Kidney (tissue), 14 donors: ENCODE measurements around the gene SQSTM1. TPM values are rescaled to one million over a fixed set of nuclear protein-coding genes. Genes with fewer than 3 reads are reported as not detected.

Experiments used
- DNase-seq, 5 donors: peaks; one replicate each; pipeline ENCODE4 v3.0.0-alpha.2; 2013 to 2020
- FAIRE-seq: peaks from 2 replicates; lab custom pipeline; 2012; peaks lifted over from hg19 to GRCh38; lab: Jason Lieb, UNC
- H3K27ac ChIP-seq, 2 donors: one replicate each; pipeline ENCODE4 v1.7.0; 2013; ENCODE audit warnings: low read depth in 2 of 2, low read length in 2 of 2, inconsistent platforms in 1 of 2
- H3K27me3 ChIP-seq: one replicate; pipeline ENCODE4 v1.7.1; 2013; ENCODE audit warnings: low read length, inconsistent platforms; ENCODE audit not compliant: control insufficient read depth, insufficient read depth
- H3K36me3 ChIP-seq, 3 donors: one replicate each; pipeline versions ENCODE4 v1.7.0 to v1.7.1; 2013; ENCODE audit warnings: low read length in 3 of 3, control low read depth in 1 of 3, inconsistent platforms in 1 of 3; ENCODE audit not compliant: insufficient read depth in 3 of 3, control insufficient read depth in 2 of 3
- H3K4me1 ChIP-seq, 3 donors: one replicate each; pipeline versions ENCODE4 v1.7.0 to v1.7.1; 2013; ENCODE audit warnings: low read length in 3 of 3, inconsistent platforms in 1 of 3, low read depth in 1 of 3; ENCODE audit not compliant: control insufficient read depth in 2 of 3, insufficient read depth in 2 of 3
- H3K4me3 ChIP-seq, 3 donors: one replicate each; pipeline versions ENCODE4 v1.7.0 to v1.8.1; 2013; ENCODE audit warnings: low read length in 3 of 3, control low read depth in 1 of 3, inconsistent platforms in 1 of 3
- H3K9ac ChIP-seq, 3 donors: one replicate each; pipeline versions ENCODE4 v1.7.0 to v1.7.1; 2013; ENCODE audit warnings: low read length in 3 of 3, control low read depth in 1 of 3, inconsistent platforms in 1 of 3
- H3K9me3 ChIP-seq, 3 donors: one replicate each; pipeline versions ENCODE4 v1.7.0 to v1.7.1; 2013; ENCODE audit warnings: low read length in 3 of 3, control low read depth in 1 of 3, inconsistent platforms in 1 of 3; ENCODE audit not compliant: control insufficient read depth in 2 of 3, insufficient read depth in 1 of 3
- intact Hi-C: fragments of 100-400 bp; cut with DNase I; formaldehyde crosslinking; loops from one replicate; pipeline ENCODE4 v1.11.1; 2022
- polyA plus RNA-seq: library from polyadenylated mRNA; stranded (reverse); fragments of 350-450 nt; fragmentation: Illumina TruSeq; extraction: RNeasy Lipid Tissue Mini Kit (QIAGEN cat#74804); gene quantifications from one replicate; pipeline ENCODE4 v1.2.3, GENCODE V29; 2014; ENCODE audit warnings: low read depth, low replicate concordance; ENCODE audit not compliant: insufficient read depth
- total RNA-seq: library from RNA; stranded (reverse); fragmentation: NEBNext Ultra II Directional; extraction: Animal tissue kit (Norgen Biotek cat#: 25700); gene quantifications from one replicate; pipeline ENCODE4 v1.2.1, GENCODE V29; 2021
- TF ChIP-seq, protein P1 (sequence below): IDR thresholded peaks from 3 replicates; pipeline ENCODE4 v1.5.1; 2012; ENCODE audit warnings: mild to moderate bottlenecking, moderate library complexity, borderline replicate concordance; ENCODE audit not compliant: insufficient read depth; ENCODE audit errors: extremely low read depth
- donor health status: control.
- donor health status: control.
- donor health status: control.
- donor health status: control.
- donor health status: control.
- donor health status: DM: yes; HTN: yes; CAD: no.
- donor health status: Normal renal cell carcinoma (clear cell type).

SQSTM1 gene
- total and polyA plus RNA-seq, 2 donors from 2014 or later = 249 to 309 TPM

GRCh38 chr5:179802950-179803562, 17.6 kb upstream of the SQSTM1 start:
- Histone ChIP-seq H3K9ac (peak overlapping the region in 1 of 3 donors; percentile 26), H3K36me3 (peaks cover 0 to 25% (median 10%) of the 10 kb centered on the region in 3 donors), H3K27ac (no peak overlapping the region), H3K9me3 (no peaks in the 10 kb centered on the region), H3K27me3 (no peaks in the 10 kb centered on the region), H3K4me1 (peaks cover 0 to 31% (median 20%) of the 10 kb centered on the region in 3 donors), H3K4me3 (no peak overlapping the region)
- DNase-seq (peak; percentile 43 to 69 (median 60)), FAIRE-seq (no peak)
- TF ChIP-seq, protein P1, sequence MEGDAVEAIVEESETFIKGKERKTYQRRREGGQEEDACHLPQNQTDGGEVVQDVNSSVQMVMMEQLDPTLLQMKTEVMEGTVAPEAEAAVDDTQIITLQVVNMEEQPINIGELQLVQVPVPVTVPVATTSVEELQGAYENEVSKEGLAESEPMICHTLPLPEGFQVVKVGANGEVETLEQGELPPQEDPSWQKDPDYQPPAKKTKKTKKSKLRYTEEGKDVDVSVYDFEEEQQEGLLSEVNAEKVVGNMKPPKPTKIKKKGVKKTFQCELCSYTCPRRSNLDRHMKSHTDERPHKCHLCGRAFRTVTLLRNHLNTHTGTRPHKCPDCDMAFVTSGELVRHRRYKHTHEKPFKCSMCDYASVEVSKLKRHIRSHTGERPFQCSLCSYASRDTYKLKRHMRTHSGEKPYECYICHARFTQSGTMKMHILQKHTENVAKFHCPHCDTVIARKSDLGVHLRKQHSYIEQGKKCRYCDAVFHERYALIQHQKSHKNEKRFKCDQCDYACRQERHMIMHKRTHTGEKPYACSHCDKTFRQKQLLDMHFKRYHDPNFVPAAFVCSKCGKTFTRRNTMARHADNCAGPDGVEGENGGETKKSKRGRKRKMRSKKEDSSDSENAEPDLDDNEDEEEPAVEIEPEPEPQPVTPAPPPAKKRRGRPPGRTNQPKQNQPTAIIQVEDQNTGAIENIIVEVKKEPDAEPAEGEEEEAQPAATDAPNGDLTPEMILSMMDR = no peak
- intact Hi-C loops = no loop called here

GRCh38 chr5:179803651-179804554, 16.8 kb upstream of the SQSTM1 start:
- H3K9me3 ChIP-seq = no peaks in the 10 kb centered on the region
- intact Hi-C loops = no loop called here
- TF ChIP-seq, protein P1 = no peak
- DNase-seq (peak; percentile 65 to 79 (median 74)), FAIRE-seq (no peak)
- H3K36me3 ChIP-seq = peaks cover 0 to 17% (median 7%) of the 10 kb centered on the region in 3 donors
- H3K4me3 ChIP-seq = no peak overlapping the region
- no peak overlapping the region for H3K9ac ChIP-seq
- peaks cover 0 to 31% (median 20%) of the 10 kb centered on the region in 3 donors for H3K4me1 ChIP-seq
- H3K27me3 ChIP-seq = no peaks in the 10 kb centered on the region
- no peak overlapping the region for H3K27ac ChIP-seq

- Histone ChIP-seq H3K27me3 (no peaks in the 10 kb centered on the region), H3K36me3 (peaks cover 0 to 10% (median 5%) of the 10 kb centered on the region in 3 donors), H3K9me3 (no peaks in the 10 kb centered on the region), H3K9ac (peak overlapping the region in 1 of 3 donors; percentile 73), H3K27ac (peak overlapping the region in 1 of 2 donors; percentile 91), H3K4me1 (peaks cover 0 to 31% (median 20%) of the 10 kb centered on the region in 3 donors), H3K4me3 (peak overlapping the region in 2 of 3 donors; percentile 44 to 62)
- intact Hi-C loops = no loop called here
- TF ChIP-seq, protein P1 = no peak
- FAIRE-seq (no peak), DNase-seq (no peak)
Observed at GRCh38 chr5:179804555-179804947, 16.2 kb upstream of the SQSTM1 start.
